H7 (cell line): ENCODE data around the gene ARL14EP. TPM values are rescaled to one million over a fixed set of nuclear protein-coding genes. Genes with fewer than 3 reads are reported as not detected.

Source experiments
- DNase-seq: peaks from one replicate; pipeline ENCODE4 v3.0.0; 2012
- H3K27me3 ChIP-seq: 2 replicates; pipeline ENCODE4 v1.6.0; 2011; ENCODE audit warnings: mild to moderate bottlenecking, low read length; ENCODE audit not compliant: control insufficient read depth, insufficient read depth
- H3K36me3 ChIP-seq: replicated peaks from 2 replicates; pipeline ENCODE4 v1.5.1; 2011; ENCODE audit warnings: low read length; ENCODE audit not compliant: control insufficient read depth, insufficient read depth
- H3K4me3 ChIP-seq: 2 replicates; pipeline ENCODE4 v1.5.1; 2011; ENCODE audit warnings: low read depth, mild to moderate bottlenecking, control low read depth, low read length, moderate library complexity; ENCODE audit not compliant: insufficient read depth
- total RNA-seq: library from RNA; depleted of rRNA; stranded (reverse); fragments of >200 nt; shearing (Covaris generic); gene quantifications from 2 replicates; pipeline ENCODE4 v1.2.3, GENCODE V29; 2014; rRNA removed

ARL14EP gene
- 18.8 and 21.4 TPM in 2 replicates for total RNA-seq

GRCh38 chr11:30322826-30323710 is at the start of gene ARL14EP:
TSS of gene ARL14EP (plus strand) at chr11:30323104. CDS start at chr11:30330949, 7,845 bp downstream.
- Histone ChIP-seq H3K36me3 (peaks cover 2% of the 10 kb centered on the region), H3K4me3 (peak within 1 kb of the TSS; percentile 78), H3K27me3 (no peaks in the 10 kb centered on the region)
- DNase-seq: peak; percentile 83

- no peak for DNase-seq
- no peaks in the 10 kb centered on the region for H3K27me3 ChIP-seq
- H3K4me3 ChIP-seq: no peak overlapping the region
- no peaks in the 10 kb centered on the region for H3K36me3 ChIP-seq
Observed at GRCh38 chr11:30277176-30277575, 45.7 kb upstream of the ARL14EP start.

GRCh38 chr11:30279796-30280195 is 43.1 kb upstream of the ARL14EP start:
- Histone ChIP-seq H3K27me3 (no peaks in the 10 kb centered on the region), H3K36me3 (no peaks in the 10 kb centered on the region), H3K4me3 (no peak overlapping the region)
- no peak for DNase-seq

GRCh38 chr11:30281476-30282288 is 41.2 kb upstream of the ARL14EP start:
- no peak for DNase-seq
- no peaks in the 10 kb centered on the region for H3K36me3 ChIP-seq

GRCh38 chr11:30282289-30282631 is 40.6 kb upstream of the ARL14EP start:
- no peaks in the 10 kb centered on the region for H3K36me3 ChIP-seq
- no peak for DNase-seq
- no peaks in the 10 kb centered on the region for H3K27me3 ChIP-seq
- H3K4me3 ChIP-seq: no peak overlapping the region

More at GRCh38 chr11:30281476-30282288, 41.2 kb upstream of the ARL14EP start:
- Histone ChIP-seq H3K4me3 (no peak overlapping the region), H3K27me3 (no peaks in the 10 kb centered on the region)

GRCh38 chr11:30284836-30285235 is 38.1 kb upstream of the ARL14EP start:
- H3K27me3 ChIP-seq: no peaks in the 10 kb centered on the region
- no peak overlapping the region for H3K4me3 ChIP-seq
- no peaks in the 10 kb centered on the region for H3K36me3 ChIP-seq
- DNase-seq: no peak

GRCh38 chr11:30285416-30286121 is 37.3 kb upstream of the ARL14EP start:
- Histone ChIP-seq H3K4me3 (no peak overlapping the region), H3K27me3 (no peaks in the 10 kb centered on the region), H3K36me3 (no peaks in the 10 kb centered on the region)
- no peak for DNase-seq

- no peaks in the 10 kb centered on the region for H3K36me3 ChIP-seq
- H3K27me3 ChIP-seq: no peaks in the 10 kb centered on the region
- H3K4me3 ChIP-seq: no peak overlapping the region
- DNase-seq: no peak
Observed at GRCh38 chr11:30291331-30291730, 31.6 kb upstream of the ARL14EP start.

- Histone ChIP-seq H3K27me3 (no peaks in the 10 kb centered on the region), H3K4me3 (no peak overlapping the region), H3K36me3 (no peaks in the 10 kb centered on the region)
- no peak for DNase-seq
Observed at GRCh38 chr11:30292545-30292944, 30.4 kb upstream of the ARL14EP start.

GRCh38 chr11:30295178-30295885 is 27.6 kb upstream of the ARL14EP start:
- Histone ChIP-seq H3K4me3 (no peak overlapping the region), H3K36me3 (no peaks in the 10 kb centered on the region), H3K27me3 (no peaks in the 10 kb centered on the region)
- DNase-seq: no peak

GRCh38 chr11:30304620-30305019 is 18.3 kb upstream of the ARL14EP start:
- Histone ChIP-seq H3K4me3 (no peak overlapping the region), H3K27me3 (no peaks in the 10 kb centered on the region), H3K36me3 (no peaks in the 10 kb centered on the region)
- no peak for DNase-seq

GRCh38 chr11:30310623-30311022 is 12.3 kb upstream of the ARL14EP start:
- no peak overlapping the region for H3K4me3 ChIP-seq
- H3K36me3 ChIP-seq: no peaks in the 10 kb centered on the region
- no peaks in the 10 kb centered on the region for H3K27me3 ChIP-seq
- no peak for DNase-seq

GRCh38 chr11:30311189-30311588 is 11.7 kb upstream of the ARL14EP start:
- DNase-seq: no peak
- Histone ChIP-seq H3K27me3 (no peaks in the 10 kb centered on the region), H3K36me3 (no peaks in the 10 kb centered on the region), H3K4me3 (no peak overlapping the region)

GRCh38 chr11:30312243-30312642 is 10.7 kb upstream of the ARL14EP start:
- no peak for DNase-seq
- H3K4me3 ChIP-seq: no peak overlapping the region
- no peaks in the 10 kb centered on the region for H3K27me3 ChIP-seq
- no peaks in the 10 kb centered on the region for H3K36me3 ChIP-seq
